ENCODE measurements around the gene ELFN2.

DNA sequence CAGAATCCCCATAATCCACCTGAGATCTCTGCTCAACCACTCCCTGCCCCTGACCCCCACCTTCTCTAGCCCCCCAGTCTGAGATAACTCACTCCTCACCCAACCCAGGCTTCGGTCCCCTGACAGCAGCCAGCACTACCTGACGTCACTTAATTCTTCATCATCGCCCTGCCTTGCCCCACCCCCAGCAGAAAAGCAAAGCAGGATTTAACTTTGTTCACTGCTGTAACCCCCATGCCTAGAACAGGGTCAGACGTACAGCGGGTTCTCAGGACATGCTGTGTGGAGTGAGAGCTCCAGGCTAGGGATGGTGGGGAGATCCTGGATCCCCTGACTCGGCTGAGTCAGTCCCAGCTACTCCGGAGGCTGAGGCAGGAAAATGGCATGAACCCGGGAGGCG lies 45.8 kb downstream of the ELFN2 start:
- TF ChIP-seq, protein P1, sequence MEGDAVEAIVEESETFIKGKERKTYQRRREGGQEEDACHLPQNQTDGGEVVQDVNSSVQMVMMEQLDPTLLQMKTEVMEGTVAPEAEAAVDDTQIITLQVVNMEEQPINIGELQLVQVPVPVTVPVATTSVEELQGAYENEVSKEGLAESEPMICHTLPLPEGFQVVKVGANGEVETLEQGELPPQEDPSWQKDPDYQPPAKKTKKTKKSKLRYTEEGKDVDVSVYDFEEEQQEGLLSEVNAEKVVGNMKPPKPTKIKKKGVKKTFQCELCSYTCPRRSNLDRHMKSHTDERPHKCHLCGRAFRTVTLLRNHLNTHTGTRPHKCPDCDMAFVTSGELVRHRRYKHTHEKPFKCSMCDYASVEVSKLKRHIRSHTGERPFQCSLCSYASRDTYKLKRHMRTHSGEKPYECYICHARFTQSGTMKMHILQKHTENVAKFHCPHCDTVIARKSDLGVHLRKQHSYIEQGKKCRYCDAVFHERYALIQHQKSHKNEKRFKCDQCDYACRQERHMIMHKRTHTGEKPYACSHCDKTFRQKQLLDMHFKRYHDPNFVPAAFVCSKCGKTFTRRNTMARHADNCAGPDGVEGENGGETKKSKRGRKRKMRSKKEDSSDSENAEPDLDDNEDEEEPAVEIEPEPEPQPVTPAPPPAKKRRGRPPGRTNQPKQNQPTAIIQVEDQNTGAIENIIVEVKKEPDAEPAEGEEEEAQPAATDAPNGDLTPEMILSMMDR (conservative IDR thresholded peaks at IDR 0.05; ENCODE audit: low read length) = no peak
- TF ChIP-seq EZH2phosphoT487 (IDR thresholded peaks at IDR 0.05; ENCODE audit: borderline replicate concordance) = no peak

All from Loucy (cell line).